Measurements from ENCODE around the gene KRTAP16-1. TPM values are rescaled to one million over a fixed set of nuclear protein-coding genes. Genes with fewer than 3 reads are reported as not detected.
A peak's percentile ranks its signal among the peaks of the same experiment; 100 is the strongest.
"Not testable (repeated sequence)": the region's sequence is repeated elsewhere in the genome, so short reads cannot be mapped to it uniquely, and the experiment has no call there.

Gene KRTAP16-1
- not detected in 2 replicates for total RNA-seq (2014; rRNA removed; shearing (Covaris generic))

- peak; percentile 65 for DNase-seq (ENCODE audit: low spot score)
- in situ Hi-C loops (cut with HindIII; ENCODE audit: low sequenced_read_pairs), result no loop called here
These were observed at the start of gene KRTAP16-1 for GRCh38 chr17:41308918-41309359. TSS of gene KRTAP16-1 (minus strand) at chr17:41309309. CDS start at chr17:41309253, 56 bp downstream.

- no peak for DNase-seq (ENCODE audit: low spot score)
- in situ Hi-C loops (cut with HindIII; ENCODE audit: low sequenced_read_pairs), result no loop called here
These were observed 45.4 kb upstream of the KRTAP16-1 start for GRCh38 chr17:41354536-41354935.

GRCh38 chr17:41352597-41353366 is 43.7 kb upstream of the KRTAP16-1 start:
- in situ Hi-C loops (cut with HindIII; ENCODE audit: low sequenced_read_pairs), result no loop called here

GRCh38 chr17:41351177-41351576 is 42.1 kb upstream of the KRTAP16-1 start:
- no peak for DNase-seq (ENCODE audit: low spot score)
- in situ Hi-C loops (cut with HindIII; ENCODE audit: low sequenced_read_pairs), result no loop called here

More at GRCh38 chr17:41352597-41353366, 43.7 kb upstream of the KRTAP16-1 start:
- no peak for DNase-seq (ENCODE audit: low spot score)

- DNase-seq (ENCODE audit: low spot score); in situ Hi-C loops (cut with HindIII; ENCODE audit: low sequenced_read_pairs): not testable (repeated sequence)
These were observed 41.3 kb upstream of the KRTAP16-1 start, which contains the start of gene KRT33A for GRCh38 chr17:41350381-41350878. TSS of gene KRT33A (minus strand) at chr17:41350828. CDS start at chr17:41350767, 61 bp downstream.

- in situ Hi-C loops (cut with HindIII; ENCODE audit: low sequenced_read_pairs), result no loop called here
- DNase-seq (ENCODE audit: low spot score), result no peak
These were observed 39.0 kb upstream of the KRTAP16-1 start for GRCh38 chr17:41347869-41348760.

- in situ Hi-C loops (cut with HindIII; ENCODE audit: low sequenced_read_pairs); DNase-seq (ENCODE audit: low spot score): not testable (repeated sequence)
These were observed 37.3 kb upstream of the KRTAP16-1 start for GRCh38 chr17:41346421-41346820.

- DNase-seq (ENCODE audit: low spot score), result no peak
- in situ Hi-C loops (cut with HindIII; ENCODE audit: low sequenced_read_pairs), result no loop called here
These were observed 36.9 kb upstream of the KRTAP16-1 start for GRCh38 chr17:41345992-41346391.

- in situ Hi-C loops (cut with HindIII; ENCODE audit: low sequenced_read_pairs), result no loop called here
- DNase-seq (ENCODE audit: low spot score), result no peak
These were observed 33.9 kb upstream of the KRTAP16-1 start for GRCh38 chr17:41343029-41343428.

GRCh38 chr17:41340934-41341861 is 32.1 kb upstream of the KRTAP16-1 start:
- in situ Hi-C loops (cut with HindIII; ENCODE audit: low sequenced_read_pairs), result no loop called here
- no peak for DNase-seq (ENCODE audit: low spot score)

- in situ Hi-C loops (cut with HindIII; ENCODE audit: low sequenced_read_pairs), result no loop called here
- no peak for DNase-seq (ENCODE audit: low spot score)
These were observed 31.4 kb upstream of the KRTAP16-1 start for GRCh38 chr17:41340494-41340893.

GRCh38 chr17:41339571-41340172 is 30.6 kb upstream of the KRTAP16-1 start:
- DNase-seq (ENCODE audit: low spot score), result no peak
- in situ Hi-C loops (cut with HindIII; ENCODE audit: low sequenced_read_pairs), result no loop called here

- in situ Hi-C loops (cut with HindIII; ENCODE audit: low sequenced_read_pairs), result no loop called here
- no peak for DNase-seq (ENCODE audit: low spot score)
These were observed 29.9 kb upstream of the KRTAP16-1 start for GRCh38 chr17:41338961-41339485.

GRCh38 chr17:41335747-41336146 is 26.6 kb upstream of the KRTAP16-1 start:
- in situ Hi-C loops (cut with HindIII; ENCODE audit: low sequenced_read_pairs), result no loop called here
- DNase-seq (ENCODE audit: low spot score), result no peak

GRCh38 chr17:41334385-41335305 is 25.5 kb upstream of the KRTAP16-1 start:
- DNase-seq (ENCODE audit: low spot score), result peak; percentile 9
- in situ Hi-C loops (cut with HindIII; ENCODE audit: low sequenced_read_pairs), result no loop called here

GRCh38 chr17:41333836-41334235 is 24.7 kb upstream of the KRTAP16-1 start:
- DNase-seq (ENCODE audit: low spot score), result no peak
- in situ Hi-C loops (cut with HindIII; ENCODE audit: low sequenced_read_pairs), result no loop called here

- in situ Hi-C loops (cut with HindIII; ENCODE audit: low sequenced_read_pairs), result no loop called here
- no peak for DNase-seq (ENCODE audit: low spot score)
These were observed 24.0 kb upstream of the KRTAP16-1 start for GRCh38 chr17:41333098-41333497.
